Measurements from ENCODE around the gene NR0B2. TPM values are rescaled to one million over a fixed set of nuclear protein-coding genes. Genes with fewer than 3 reads are reported as not detected.

The NR0B2 gene
- total RNA-seq, 1 experiment from 2014 or later = not detected

GRCh38 chr1:26921540-26922430, 8.0 kb upstream of the NR0B2 start, which contains the start of gene NUDC (continued):
- TF ChIP-seq ZBTB33 (IDR thresholded peaks at IDR 0.05; ENCODE audit: extremely low read depth, insufficient replicate concordance, low read length) (no peak), EZH2 (IDR thresholded peaks at IDR 0.05) (no peak), POLR2A (IDR thresholded peaks at IDR 0.05; ENCODE audit: borderline replicate concordance, extremely low read depth, insufficient read depth, insufficient read length) (peak; percentile 89), EZH2phosphoT487 (IDR thresholded peaks at IDR 0.05; ENCODE audit: borderline replicate concordance) (no peak), ATF3 (IDR thresholded peaks at IDR 0.05) (no peak), YY1 (IDR thresholded peaks at IDR 0.05; ENCODE audit: extremely low read depth, insufficient replicate concordance, low read depth, low read length) (no peak), SRF (IDR thresholded peaks at IDR 0.05; ENCODE audit: low read depth) (no peak), MAX (IDR thresholded peaks at IDR 0.05) (peak; percentile 92), SP1 (IDR thresholded peaks at IDR 0.05; ENCODE audit: low read depth) (peak; percentile 78), ZNF274 (IDR thresholded peaks at IDR 0.05; ENCODE audit: low read depth, low read length) (no peak), ZFX (IDR thresholded peaks at IDR 0.05) (peak; percentile 92)
